SKM-1 (cell line): ENCODE measurements around the gene DIS3L2.
"Not testable (repeated sequence)": the region's sequence is repeated elsewhere in the genome, so short reads cannot be mapped to it uniquely, and the experiment has no call there.

Experiments
- DNase-seq: peaks from one replicate; lab custom pipeline; 2025; ENCODE audit not compliant: unreplicated experiment; lab: John Stamatoyannopoulos, UW

The DIS3L2 gene

DNA sequence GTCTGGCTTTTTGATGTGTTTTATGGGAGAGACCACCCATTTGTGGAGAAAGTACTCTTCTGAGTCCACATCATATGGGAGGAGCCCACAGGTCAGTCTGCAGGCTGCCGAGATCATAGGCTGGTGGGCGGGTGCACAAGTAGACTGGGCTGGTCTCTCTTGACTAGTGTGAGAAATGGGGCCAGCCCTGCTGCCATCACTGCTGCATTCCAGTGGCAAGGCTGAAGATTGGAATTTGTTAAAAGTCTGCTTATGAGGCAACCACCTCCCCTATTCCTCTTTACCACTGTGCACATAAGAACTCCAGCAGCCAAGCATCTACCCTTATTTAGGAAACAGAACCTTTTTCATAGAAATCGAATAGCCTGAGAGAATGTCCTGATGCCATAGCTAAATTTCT, 200.7 kb downstream of the DIS3L2 start:
- no peak for DNase-seq

DNA sequence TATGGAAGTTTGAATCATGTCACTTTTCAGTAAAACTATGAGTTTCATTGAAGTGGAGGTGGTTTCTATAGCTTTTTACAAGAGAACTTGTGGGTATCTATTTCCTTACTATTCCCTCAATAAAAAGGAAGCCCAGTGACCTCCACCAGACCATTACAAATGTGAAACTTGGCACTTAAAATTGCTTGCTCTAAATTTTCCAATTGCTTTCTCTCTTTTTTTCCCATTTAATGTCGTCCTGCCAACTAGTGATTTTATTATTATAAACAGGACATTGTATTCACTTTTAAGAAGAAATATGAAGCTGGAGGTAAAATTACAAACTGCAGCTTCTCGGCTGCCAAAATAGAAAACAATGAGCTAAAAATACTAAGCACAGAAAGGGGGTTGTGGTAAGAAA, 208.9 kb downstream of the DIS3L2 start:
- DNase-seq: no peak

DNA sequence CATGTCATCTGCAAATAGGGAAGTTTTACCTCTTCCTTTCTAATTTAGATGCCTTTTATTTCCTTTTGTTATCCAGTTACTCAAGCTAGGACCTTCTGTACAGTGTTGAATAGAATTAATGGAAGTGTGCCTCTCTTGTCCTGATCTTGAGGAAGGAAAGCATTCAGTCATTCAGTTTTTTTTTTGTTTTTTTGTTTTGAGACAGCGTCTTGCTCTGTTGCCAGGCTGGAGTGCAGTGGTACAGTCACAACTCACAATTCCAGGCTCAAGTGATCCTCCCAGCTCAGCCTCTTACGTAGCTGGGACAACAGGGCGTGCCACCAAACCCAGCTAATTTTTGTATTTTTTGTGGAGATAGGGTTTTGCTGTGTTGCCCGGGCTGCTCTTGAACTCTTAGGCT, 213.1 kb downstream of the DIS3L2 start:
- no peak for DNase-seq

DNA sequence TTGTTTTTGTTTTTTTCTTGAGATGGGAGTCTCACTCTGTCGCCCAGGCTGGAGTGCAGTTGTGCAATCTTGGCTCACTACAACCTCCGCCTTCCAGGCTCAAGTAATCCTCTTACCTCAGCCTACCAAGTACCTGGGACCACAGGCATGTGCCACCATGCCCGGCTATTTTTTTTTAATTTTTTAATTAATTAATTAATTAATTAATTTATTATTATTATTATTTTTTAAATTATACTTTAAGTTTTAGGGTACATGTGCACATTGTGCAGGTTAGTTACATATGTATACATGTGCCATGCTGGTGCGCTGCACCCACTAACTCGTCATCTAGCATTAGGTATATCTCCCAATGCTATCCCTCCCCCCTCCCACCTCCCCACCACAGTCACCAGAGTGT, 215.1 kb downstream of the DIS3L2 start:
- DNase-seq: not testable (repeated sequence)

DNA sequence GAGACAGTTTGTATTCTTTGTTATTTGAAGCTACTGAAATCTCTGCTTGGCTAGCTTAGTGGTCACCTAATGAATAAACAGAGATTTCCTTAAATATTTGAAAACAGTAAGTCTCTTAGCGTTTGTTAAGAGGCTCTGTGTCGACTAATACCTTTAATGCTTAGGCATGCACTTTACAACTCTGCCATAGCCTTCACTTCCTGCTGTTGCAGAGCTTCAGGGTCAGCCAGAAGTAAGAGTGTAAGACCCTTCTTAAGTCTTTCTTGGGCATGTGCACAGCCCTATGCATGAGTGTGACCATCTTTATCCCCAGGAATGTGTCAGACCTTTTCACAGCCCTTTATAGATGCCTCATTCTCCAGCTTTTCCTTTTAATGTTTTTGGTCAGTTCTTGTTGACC, 221.8 kb downstream of the DIS3L2 start:
- no peak for DNase-seq

DNA sequence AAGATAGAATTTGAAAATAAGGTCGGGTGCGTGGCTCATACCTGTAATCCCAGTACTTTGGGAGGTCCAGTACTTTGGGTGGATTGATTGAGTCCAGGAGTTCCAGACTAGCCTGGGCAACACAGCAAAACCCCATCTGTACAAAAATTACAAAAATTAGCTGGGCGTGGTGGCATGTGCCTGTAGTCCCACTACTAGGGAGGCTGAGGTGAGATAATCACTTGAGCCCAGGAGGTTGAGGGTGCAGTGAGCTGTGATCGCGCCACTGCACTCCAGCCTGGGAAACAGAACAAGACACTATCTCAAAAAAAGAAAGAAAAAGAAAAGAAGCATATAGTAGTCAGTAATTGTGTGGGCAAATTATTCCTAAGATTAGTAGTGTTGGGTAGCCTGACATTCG, 222.8 kb downstream of the DIS3L2 start:
- DNase-seq: no peak

DNA sequence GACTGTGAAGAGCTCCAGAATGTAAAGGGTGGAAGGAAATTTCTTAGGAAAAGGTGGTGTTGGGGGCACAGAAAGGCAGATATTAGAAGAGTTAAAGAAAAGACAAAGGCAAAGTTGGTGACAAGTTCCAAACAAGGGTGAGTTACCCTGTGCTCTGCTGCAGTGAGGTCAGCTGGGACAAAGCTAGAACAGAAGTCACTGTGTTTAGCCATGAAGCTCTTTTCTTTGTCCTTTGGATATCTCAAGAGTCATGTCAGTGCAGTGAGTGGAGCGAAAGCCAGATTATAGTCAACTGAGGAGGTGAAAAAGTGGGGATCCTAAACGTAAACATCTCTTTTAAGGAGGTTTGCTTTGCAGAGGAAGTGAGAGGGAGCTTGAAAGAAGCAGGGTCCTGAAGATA, 229.3 kb downstream of the DIS3L2 start:
- DNase-seq: no peak

DNA sequence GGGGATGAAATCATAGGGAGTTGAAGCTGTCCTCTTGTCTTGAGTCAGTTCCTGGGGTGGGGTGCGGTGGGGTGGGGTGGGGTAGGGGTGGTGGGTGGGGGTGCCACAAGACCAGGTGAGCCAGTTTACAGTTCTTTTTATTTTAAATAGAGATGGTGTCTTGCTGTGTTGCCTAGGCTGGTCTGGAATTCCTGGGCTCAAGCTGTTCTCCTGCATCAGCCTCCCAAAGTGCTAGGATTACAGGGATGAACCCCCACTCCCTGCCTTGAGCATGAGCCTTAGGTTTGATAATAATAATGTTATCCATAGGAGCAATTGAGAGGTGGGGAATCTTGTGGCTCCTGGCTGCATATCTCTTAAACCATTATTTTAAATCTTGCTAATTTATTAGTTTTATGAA, 234.0 kb downstream of the DIS3L2 start:
- DNase-seq: no peak

DNA sequence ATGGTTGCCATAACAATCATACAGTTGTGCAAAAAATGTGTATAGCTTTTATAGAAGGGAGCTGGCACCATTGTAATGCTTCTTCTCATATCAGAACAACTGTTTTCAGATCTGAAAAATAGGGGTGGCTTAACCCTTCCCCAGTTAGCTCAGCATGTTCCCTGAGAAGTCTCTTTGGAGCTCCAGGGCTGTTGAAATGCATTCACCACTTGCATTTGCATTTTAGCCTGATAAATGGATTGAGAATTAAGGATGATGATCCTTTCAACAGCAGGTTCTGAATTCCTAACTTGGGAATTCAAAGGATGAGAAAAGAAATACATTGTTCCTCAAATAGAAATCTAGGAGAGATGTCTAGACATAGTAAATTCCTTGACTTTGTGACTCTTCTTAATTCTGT, 235.3 kb downstream of the DIS3L2 start:
- no peak for DNase-seq

DNA sequence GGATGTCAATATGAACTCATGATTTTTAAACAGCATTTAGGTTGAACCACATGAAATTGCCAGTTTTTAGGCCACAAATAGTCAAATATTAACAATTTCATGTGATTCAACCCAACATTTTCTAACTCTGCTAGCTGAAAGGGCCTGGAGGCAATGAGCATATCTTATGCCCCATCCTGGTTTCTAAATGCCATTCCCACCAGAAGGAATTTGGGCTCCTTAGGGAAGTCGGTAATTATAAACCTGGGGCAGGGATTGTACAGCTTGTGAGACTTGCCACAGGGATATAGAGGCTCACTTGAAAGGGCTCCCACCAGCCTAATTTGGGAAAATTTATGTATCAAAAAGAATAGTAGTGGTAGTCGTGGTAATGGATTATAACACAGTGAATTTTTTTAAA, 238.7 kb downstream of the DIS3L2 start:
- DNase-seq: no peak

DNA sequence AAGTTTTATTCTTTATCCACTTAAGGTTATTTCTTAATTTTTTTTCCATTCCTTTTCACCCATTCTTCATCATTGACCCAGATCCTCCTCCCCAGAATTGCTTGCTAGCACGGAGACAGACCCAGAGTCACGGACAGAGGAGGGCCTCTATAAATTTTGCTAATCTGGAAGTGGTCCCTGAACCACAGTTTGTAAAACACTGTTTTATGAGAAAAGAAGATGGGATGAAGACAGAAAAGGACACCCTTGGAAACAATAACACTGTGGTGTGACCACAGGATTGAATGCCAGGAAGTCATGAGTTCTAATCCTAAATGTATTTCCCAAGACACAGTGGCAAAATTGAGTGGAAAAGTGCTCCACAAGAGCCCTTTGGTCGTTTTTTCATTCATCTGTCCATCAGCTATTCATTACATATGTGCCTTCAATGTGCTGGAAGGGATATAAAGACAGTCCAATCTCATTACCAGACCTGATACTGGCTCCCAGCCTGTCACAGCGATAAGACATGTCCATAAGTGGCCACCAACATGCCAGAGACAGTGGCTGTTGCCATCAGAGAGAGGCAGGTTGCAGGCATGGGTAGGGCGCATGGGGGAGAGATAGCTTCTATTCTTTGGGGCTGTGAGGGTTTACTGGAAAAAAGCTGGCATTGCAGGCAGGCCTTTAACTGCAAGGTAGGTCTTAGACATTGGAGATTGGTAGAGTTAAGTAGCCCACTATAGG, 241.8 kb downstream of the DIS3L2 start:
- no peak for DNase-seq

DNA sequence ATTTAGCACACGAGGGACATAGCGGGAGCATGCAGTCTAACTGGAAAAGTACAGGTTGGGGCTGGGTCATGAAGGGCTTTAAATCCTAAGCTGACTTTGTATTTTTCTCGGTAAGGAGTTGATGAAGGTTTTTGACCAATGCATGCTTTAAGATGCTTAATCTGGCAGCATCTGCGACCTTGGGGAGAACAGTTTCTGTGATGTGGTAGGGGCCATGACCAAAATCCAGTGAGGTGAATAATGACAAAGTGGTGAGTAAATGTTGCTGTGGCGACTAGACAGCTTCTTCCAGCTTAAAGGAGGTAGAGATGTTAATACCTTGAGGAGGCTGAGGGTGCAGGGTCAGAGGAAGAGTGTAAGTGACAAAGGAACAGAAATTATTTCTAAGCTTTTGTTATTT, 242.4 kb downstream of the DIS3L2 start:
- DNase-seq: no peak

DNA sequence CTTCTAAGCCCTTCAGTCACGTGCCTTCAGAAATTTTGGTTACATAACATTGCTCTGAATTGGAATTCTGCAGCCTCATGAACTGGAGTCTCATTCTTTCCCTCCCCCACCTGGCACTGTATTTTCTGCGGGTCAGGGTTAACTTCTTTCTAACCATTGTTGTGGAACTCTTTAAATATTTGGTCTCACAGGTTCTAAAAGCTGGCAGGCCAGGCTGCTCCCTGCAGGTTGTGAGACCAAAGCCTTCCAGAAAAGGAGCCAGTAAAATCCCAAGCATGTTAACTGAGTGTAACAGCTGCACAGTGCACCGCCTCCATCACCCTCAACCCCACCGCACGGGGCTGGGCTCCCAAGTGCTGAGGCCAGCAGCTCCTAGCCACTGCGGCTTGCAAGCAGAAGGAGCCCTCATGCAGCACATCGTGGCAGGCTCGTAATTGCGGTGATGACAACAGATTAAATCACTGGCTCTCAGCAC, 243.0 kb downstream of the DIS3L2 start:
- DNase-seq: no peak

DNA sequence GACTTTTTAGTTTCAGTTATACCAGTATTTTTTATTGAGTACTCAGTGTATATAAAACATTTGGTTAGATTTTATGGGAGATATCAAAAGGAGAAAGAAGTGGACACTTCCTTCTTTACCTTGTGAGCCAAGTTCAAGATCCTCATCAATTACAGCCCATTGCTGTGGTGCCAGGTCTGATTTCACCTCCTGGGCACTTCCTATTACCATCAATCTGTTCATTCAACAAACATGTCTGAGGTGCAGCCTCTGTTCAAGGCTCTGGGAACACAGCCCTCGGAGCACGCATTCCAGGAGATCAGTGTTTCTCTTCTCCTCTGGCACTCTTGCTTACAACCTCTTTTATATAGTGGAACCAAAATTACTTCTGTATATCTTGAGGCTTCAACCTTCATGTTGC, 245.7 kb downstream of the DIS3L2 start:
- no peak for DNase-seq

DNA sequence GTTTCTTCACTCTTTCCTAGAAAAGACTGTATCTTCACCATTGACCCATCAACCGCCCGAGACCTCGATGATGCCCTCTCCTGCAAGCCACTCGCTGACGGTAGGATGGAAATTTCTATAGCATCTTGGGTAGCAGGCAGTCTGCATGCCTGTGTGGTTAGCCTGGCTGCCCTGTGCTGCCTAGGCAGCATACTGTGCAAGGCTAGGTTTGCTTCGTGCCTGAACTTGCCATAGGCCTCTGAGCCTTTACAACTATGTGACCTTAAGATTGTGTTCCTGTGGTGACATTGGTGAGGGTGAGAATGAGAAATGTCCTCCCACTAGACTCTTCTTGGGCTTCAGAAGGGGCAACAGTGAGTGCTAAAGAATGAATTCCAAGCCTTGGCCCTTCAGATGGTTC, 248.8 kb downstream of the DIS3L2 start:
- no peak for DNase-seq

DNA sequence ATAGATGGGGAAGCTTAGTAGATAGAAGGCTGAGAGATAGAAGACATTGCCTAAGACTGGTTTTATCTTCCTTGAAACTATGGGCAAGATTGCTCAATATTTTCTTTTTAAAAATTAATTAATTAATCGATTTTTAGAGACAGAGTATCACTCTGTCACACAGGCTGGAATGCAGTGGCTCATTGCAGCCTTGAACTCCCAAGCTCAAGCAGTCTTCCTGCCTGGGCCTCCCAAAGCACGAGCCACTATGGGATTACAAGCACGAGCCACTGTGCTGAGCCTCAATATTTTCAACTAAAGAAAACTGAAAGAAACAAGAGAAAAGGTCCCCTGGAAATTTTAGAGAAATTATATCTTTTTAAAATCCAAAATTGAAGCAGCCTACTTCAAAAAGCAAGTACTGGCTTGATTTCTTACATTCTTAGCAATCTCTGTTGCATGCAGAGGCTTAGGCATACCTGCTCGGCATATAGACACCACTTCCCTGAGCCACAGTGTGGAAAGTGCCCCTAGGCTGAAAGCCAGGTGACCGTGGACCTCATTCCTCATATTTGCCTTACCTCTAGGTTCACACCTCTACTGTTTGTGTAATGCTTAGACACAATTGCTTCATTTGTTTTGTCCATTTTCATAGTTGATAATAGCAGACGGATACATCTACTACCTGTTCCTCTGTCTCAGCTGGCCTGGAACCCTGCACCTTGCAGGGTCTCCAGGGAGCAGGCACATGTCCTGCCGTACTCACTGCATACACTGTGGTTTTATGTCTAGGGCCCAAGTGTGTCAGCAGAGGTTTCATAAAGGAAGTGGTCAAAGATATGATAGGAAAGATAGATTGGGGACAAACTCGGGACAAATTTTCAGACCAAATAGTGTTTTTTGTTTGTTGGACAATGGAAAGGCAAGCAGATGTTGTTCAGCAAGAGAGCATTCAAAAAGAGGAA, 250.5 kb downstream of the DIS3L2 start:
- DNase-seq: no peak

DNA sequence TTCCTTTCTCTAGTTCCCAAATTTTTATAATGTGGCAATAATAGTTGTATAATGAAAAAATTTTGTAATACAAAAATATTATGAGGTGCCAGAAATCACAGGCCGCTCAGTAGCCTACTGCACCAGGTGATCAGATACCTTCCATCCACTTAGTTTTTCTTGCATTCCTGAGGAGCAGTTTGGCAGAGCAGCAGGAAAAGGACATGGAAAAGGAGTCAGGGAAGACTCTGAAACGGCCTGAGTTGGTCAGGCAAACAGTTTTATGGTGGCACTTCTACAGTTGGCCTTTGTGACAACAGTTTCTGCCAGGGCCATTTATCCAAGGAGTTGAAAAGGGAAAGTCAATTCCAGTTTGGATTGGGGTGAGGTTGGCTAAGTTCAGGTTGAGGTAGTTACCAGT, 251.7 kb downstream of the DIS3L2 start:
- DNase-seq: no peak

DNA sequence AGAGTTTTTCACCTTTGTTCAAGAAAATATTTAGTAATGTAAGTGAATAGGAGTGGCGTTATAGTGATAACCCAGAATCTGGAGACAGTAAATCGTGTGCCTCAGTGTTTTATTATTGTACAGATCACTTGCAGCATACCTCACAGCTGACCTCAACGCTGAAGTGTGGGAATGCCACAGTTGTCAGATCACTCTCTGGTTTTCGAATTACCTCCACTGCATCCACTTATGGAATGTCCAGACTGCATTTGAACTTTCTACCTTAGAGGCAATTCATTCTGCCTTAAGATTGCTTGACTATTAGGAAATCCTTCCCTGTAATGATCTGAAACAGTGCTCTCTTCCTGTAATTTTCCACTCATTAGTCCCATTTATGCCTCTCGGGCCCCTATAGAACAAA, 252.5 kb downstream of the DIS3L2 start:
- no peak for DNase-seq

DNA sequence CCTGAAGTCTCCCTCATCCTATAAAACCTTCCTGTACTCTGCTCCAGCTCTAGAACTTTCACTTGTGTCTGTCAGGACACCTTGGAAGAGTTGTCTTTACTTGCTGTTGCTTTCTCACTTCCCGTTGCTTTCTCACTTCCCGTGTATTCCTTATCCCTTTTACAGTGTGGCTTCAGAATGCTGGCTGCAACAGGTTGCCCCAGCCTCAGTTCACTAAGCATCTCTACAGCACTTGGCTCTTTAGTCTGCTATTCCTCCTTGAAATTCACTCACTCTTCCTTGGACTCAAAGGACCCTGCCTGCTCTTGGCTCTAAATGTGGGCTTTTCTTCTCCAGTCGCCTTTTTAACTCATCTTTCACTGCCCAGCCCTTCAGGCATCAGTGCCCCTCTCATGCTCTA, 254.5 kb downstream of the DIS3L2 start:
- no peak for DNase-seq

DNA sequence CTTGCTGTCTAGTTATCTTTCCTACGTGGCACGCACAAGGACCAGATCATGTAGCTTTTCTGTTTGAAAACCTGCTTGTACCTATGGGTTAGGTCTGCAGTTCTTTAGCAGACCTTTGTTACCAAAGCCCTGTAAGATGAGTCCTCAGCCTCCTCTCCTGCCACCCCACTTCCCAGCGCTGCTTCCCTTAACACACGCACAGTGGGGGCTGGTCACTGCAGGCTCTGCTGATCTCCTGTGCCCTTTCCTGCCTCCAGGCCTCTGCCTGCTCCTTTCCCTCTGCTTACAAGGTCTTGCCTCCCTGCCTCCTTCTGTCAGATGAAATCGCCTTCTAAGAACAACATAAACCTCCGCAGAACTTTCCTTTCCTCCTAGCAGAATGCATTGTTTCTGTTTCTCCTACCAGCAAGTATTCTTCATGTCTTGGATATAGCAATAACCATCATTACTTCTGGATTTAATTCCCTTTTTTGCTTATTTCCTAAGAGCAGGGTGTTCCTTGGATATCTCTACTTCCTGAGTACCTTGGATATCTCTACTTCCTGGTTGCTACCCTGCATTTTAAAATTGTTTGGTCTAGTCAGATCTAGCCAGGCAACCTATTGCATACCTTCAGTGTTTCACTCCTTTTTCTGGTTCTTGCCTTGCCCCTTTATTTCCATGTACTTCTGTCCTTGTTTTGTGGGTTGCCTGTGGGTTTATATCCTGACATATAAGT, 257.4 kb downstream of the DIS3L2 start:
- no peak for DNase-seq

DNA sequence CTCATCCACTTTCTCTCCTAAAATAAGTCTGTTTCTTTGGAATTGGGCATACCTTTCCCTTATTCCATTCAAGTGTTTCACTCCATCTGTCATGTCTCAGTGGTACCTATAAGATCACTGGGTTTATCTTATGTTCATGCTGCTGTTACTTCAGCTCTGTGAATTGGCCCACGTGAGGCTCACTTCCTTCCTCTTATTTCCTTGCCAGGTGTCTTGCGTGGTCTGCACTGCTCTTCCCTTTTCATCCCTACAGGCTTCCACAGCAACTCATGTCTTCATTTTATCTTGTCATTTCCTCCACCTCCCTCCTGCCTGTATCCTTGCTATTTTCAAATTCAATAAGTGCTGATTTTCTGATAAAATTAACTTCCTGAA, 258.0 kb downstream of the DIS3L2 start:
- peak; percentile 38 for DNase-seq

DNA sequence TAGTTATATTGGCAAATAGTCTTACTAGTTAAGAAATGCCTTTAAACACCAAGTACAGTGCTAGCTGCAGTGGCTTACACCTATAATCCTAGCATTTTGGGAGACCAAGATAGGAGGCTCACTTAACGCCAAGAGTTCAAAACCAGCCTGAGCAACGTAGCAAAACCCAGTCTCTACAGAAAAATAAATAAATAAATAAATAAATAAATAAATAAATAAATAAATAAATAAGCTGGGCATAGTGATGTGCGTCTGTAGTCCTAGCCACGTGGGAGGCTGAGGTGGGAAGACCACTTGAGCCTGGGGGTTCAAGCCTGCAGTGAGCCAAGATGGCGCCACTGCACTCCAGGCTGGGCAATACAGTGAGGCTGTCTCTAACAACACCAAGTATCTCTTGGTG, 258.4 kb downstream of the DIS3L2 start:
- no peak for DNase-seq
